Stimulated activated naive B cell treated with anti-CD40 and anti-IgM and Interleukin-4, amounts not matched to agents 10 μg/mL and 1 μg/mL and 100 μg/mL, for 72 hours (primary cell): Measurements from ENCODE around the gene LRRC3C.

ENCODE experiments used
- ATAC-seq, 2 donors: fragments of 150-1000 bp; cut with Tn5 transposase; replicated peaks; 2 replicates each; pipeline ENCODE4 v1.10.0; 2021; ENCODE audit warnings: moderate library complexity in 1 of 2
- DNase-seq: peaks from one replicate; pipeline ENCODE4 v3.0.0; 2021
- H3K27ac Mint-ChIP-seq: one replicate; pipeline ENCODE4 v1.8.0; 2022; ENCODE audit warnings: mild to moderate bottlenecking, mixed read lengths
- H3K27me3 Mint-ChIP-seq, 2 donors: one replicate each; pipeline ENCODE4 v1.8.0; 2022; ENCODE audit warnings: mixed read lengths in 2 of 2
- H3K36me3 Mint-ChIP-seq, 2 donors: one replicate each; pipeline ENCODE4 v1.8.0; 2022; ENCODE audit warnings: mixed read lengths in 2 of 2, mild to moderate bottlenecking in 1 of 2
- H3K4me1 Mint-ChIP-seq, 2 donors: one replicate each; pipeline ENCODE4 v1.8.0; 2022; ENCODE audit warnings: mixed read lengths in 2 of 2, mild to moderate bottlenecking in 1 of 2
- H3K4me3 Mint-ChIP-seq, 2 donors: one replicate each; pipeline ENCODE4 v1.8.0; 2022; ENCODE audit warnings: mild to moderate bottlenecking in 2 of 2, mixed read lengths in 2 of 2, moderate library complexity in 1 of 2
- H3K9me3 Mint-ChIP-seq, 2 donors: one replicate each; pipeline ENCODE4 v1.8.0; 2022; ENCODE audit warnings: mixed read lengths in 2 of 2, mild to moderate bottlenecking in 1 of 2

LRRC3C gene

GRCh38 chr17:39949028-39949427 lies 21.5 kb downstream of the LRRC3C start:
- peak overlapping the region; percentile 57 for H3K27ac Mint-ChIP-seq
- H3K4me1 Mint-ChIP-seq, result peaks cover 29 to 55% of the 10 kb centered on the region in 2 donors
- ATAC-seq, result no peak
- H3K4me3 Mint-ChIP-seq, result no peak overlapping the region
- no peak for DNase-seq
- no peaks in the 10 kb centered on the region for H3K27me3 Mint-ChIP-seq
- no peaks in the 10 kb centered on the region for H3K9me3 Mint-ChIP-seq
- no peaks in the 10 kb centered on the region for H3K36me3 Mint-ChIP-seq

- DNase-seq (no peak), ATAC-seq (no peak)
- Mint-ChIP-seq H3K27me3 (no peaks in the 10 kb centered on the region), H3K27ac (no peak overlapping the region), H3K36me3 (no peaks in the 10 kb centered on the region), H3K9me3 (no peaks in the 10 kb centered on the region), H3K4me1 (peaks cover 30 to 63% of the 10 kb centered on the region in 2 donors), H3K4me3 (no peak overlapping the region)
Observed at GRCh38 chr17:39950871-39951348, 23.4 kb downstream of the LRRC3C start.

GRCh38 chr17:39951924-39952679 lies 24.6 kb downstream of the LRRC3C start:
- peak overlapping the region; percentile 20 for H3K27ac Mint-ChIP-seq

GRCh38 chr17:39952680-39953470 lies 25.3 kb downstream of the LRRC3C start:
- peak; percentile 91 for ATAC-seq
- Mint-ChIP-seq H3K27me3 (no peaks in the 10 kb centered on the region), H3K27ac (peak overlapping the region; percentile 89)

More at GRCh38 chr17:39951924-39952679, 24.6 kb downstream of the LRRC3C start:
- Mint-ChIP-seq H3K36me3 (no peaks in the 10 kb centered on the region), H3K4me3 (peak overlapping the region; percentile 72 to 82), H3K9me3 (no peaks in the 10 kb centered on the region), H3K27me3 (no peaks in the 10 kb centered on the region), H3K4me1 (peaks cover 30 to 63% of the 10 kb centered on the region in 2 donors)
- DNase-seq, result no peak
- ATAC-seq, result peak; percentile 12 to 16

GRCh38 chr17:39953471-39953888 lies 25.9 kb downstream of the LRRC3C start:
- no peaks in the 10 kb centered on the region for H3K9me3 Mint-ChIP-seq
- H3K4me1 Mint-ChIP-seq, result peaks cover 24 to 53% of the 10 kb centered on the region in 2 donors
- DNase-seq (no peak), ATAC-seq (no peak)
- peak overlapping the region; percentile 86 to 89 for H3K4me3 Mint-ChIP-seq
- peak overlapping the region; percentile 89 for H3K27ac Mint-ChIP-seq
- H3K27me3 Mint-ChIP-seq, result no peaks in the 10 kb centered on the region
- no peaks in the 10 kb centered on the region for H3K36me3 Mint-ChIP-seq

More at GRCh38 chr17:39952680-39953470, 25.3 kb downstream of the LRRC3C start:
- Mint-ChIP-seq H3K9me3 (no peaks in the 10 kb centered on the region), H3K4me3 (peak overlapping the region; percentile 86 to 89), H3K36me3 (no peaks in the 10 kb centered on the region), H3K4me1 (peaks cover 26 to 57% of the 10 kb centered on the region in 2 donors)
- DNase-seq, result peak; percentile 83

- Mint-ChIP-seq H3K27me3 (no peaks in the 10 kb centered on the region), H3K4me3 (no peak overlapping the region), H3K36me3 (no peaks in the 10 kb centered on the region), H3K27ac (no peak overlapping the region), H3K9me3 (no peaks in the 10 kb centered on the region), H3K4me1 (peaks cover 19 to 51% of the 10 kb centered on the region in 2 donors)
- DNase-seq, result no peak
- no peak for ATAC-seq
Observed at GRCh38 chr17:39954876-39955275, 27.3 kb downstream of the LRRC3C start.

GRCh38 chr17:39955726-39956225 lies 28.2 kb downstream of the LRRC3C start:
- Mint-ChIP-seq H3K27me3 (no peaks in the 10 kb centered on the region), H3K4me3 (no peak overlapping the region), H3K4me1 (peaks cover 16 to 43% of the 10 kb centered on the region in 2 donors), H3K27ac (peak overlapping the region; percentile 6), H3K9me3 (no peaks in the 10 kb centered on the region), H3K36me3 (no peaks in the 10 kb centered on the region)
- DNase-seq, result no peak
- ATAC-seq, result no peak

- ATAC-seq (no peak), DNase-seq (no peak)
- no peak overlapping the region for H3K27ac Mint-ChIP-seq
- H3K36me3 Mint-ChIP-seq, result no peaks in the 10 kb centered on the region
- H3K4me1 Mint-ChIP-seq, result peaks cover 17 to 33% of the 10 kb centered on the region in 2 donors
- H3K27me3 Mint-ChIP-seq, result no peaks in the 10 kb centered on the region
- H3K4me3 Mint-ChIP-seq, result no peak overlapping the region
- H3K9me3 Mint-ChIP-seq, result no peaks in the 10 kb centered on the region
Observed at GRCh38 chr17:39960524-39961041, 33.1 kb downstream of the LRRC3C start.

- DNase-seq, result no peak
- Mint-ChIP-seq H3K4me1 (peaks cover 21 to 37% of the 10 kb centered on the region in 2 donors), H3K36me3 (no peaks in the 10 kb centered on the region), H3K4me3 (no peak within 1 kb of the TSS), H3K9me3 (no peaks in the 10 kb centered on the region), H3K27ac (peak within 1 kb of the TSS; percentile 28), H3K27me3 (no peaks in the 10 kb centered on the region)
- ATAC-seq, result no peak
Observed at GRCh38 chr17:39962642-39963220, 35.2 kb downstream of the LRRC3C start, which contains the start of gene GSDMA. Gene GSDMA (plus strand): TSS chr17:39963004. CDS start chr17:39965688, 2,684 bp downstream.

GRCh38 chr17:39963829-39964228 lies 36.3 kb downstream of the LRRC3C start:
- H3K9me3 Mint-ChIP-seq, result no peaks in the 10 kb centered on the region
- peaks cover 0 to 5% of the 10 kb centered on the region in 2 donors for H3K27me3 Mint-ChIP-seq
- no peak for DNase-seq
- H3K4me3 Mint-ChIP-seq, result no peak overlapping the region
- ATAC-seq, result no peak
- H3K27ac Mint-ChIP-seq, result no peak overlapping the region
- H3K36me3 Mint-ChIP-seq, result no peaks in the 10 kb centered on the region
- H3K4me1 Mint-ChIP-seq, result peaks cover 21 to 32% of the 10 kb centered on the region in 2 donors

GRCh38 chr17:39965017-39965699 lies 37.6 kb downstream of the LRRC3C start:
- ATAC-seq (no peak), DNase-seq (no peak)
- Mint-ChIP-seq H3K4me3 (no peak overlapping the region), H3K9me3 (no peaks in the 10 kb centered on the region), H3K4me1 (peaks cover 16 to 23% of the 10 kb centered on the region in 2 donors), H3K27me3 (peaks cover 11 to 15% of the 10 kb centered on the region in 2 donors), H3K36me3 (no peaks in the 10 kb centered on the region), H3K27ac (no peak overlapping the region)

- Mint-ChIP-seq H3K9me3 (no peaks in the 10 kb centered on the region), H3K4me3 (no peak overlapping the region), H3K27ac (no peak overlapping the region), H3K27me3 (peaks cover 23 to 30% of the 10 kb centered on the region in 2 donors), H3K4me1 (peaks cover 16 to 23% of the 10 kb centered on the region in 2 donors), H3K36me3 (no peaks in the 10 kb centered on the region)
- ATAC-seq (no peak), DNase-seq (no peak)
Observed at GRCh38 chr17:39966771-39967170, 39.2 kb downstream of the LRRC3C start.

- Mint-ChIP-seq H3K4me3 (no peak overlapping the region), H3K36me3 (no peaks in the 10 kb centered on the region), H3K9me3 (no peaks in the 10 kb centered on the region), H3K4me1 (peaks cover 9 to 14% of the 10 kb centered on the region in 2 donors), H3K27me3 (peaks cover 30 to 31% of the 10 kb centered on the region in 2 donors), H3K27ac (no peak overlapping the region)
- DNase-seq (no peak), ATAC-seq (no peak)
Observed at GRCh38 chr17:39968761-39969160, 41.2 kb downstream of the LRRC3C start.
